Lower leg skin (tissue), 3 donors: ENCODE measurements around the gene POLR2H.

Source experiments
- POLR2A ChIP-seq, 2 donors: fragments of 450-650 bp; IDR thresholded peaks; one replicate each; pipeline ENCODE4 v1.6.1; 2016 to 2017; ENCODE audit warnings: antibody characterized with exemption in 2 of 2, mild to moderate bottlenecking in 1 of 2, moderate library complexity in 1 of 2
- TF ChIP-seq, protein P1 (sequence below), 3 donors: fragments of 450-650 bp; IDR thresholded peaks; one replicate each; pipeline ENCODE4 v1.5.1; 2016; ENCODE audit warnings: antibody characterized with exemption in 3 of 3, mild to moderate bottlenecking in 3 of 3, moderate library complexity in 2 of 3

DNA sequence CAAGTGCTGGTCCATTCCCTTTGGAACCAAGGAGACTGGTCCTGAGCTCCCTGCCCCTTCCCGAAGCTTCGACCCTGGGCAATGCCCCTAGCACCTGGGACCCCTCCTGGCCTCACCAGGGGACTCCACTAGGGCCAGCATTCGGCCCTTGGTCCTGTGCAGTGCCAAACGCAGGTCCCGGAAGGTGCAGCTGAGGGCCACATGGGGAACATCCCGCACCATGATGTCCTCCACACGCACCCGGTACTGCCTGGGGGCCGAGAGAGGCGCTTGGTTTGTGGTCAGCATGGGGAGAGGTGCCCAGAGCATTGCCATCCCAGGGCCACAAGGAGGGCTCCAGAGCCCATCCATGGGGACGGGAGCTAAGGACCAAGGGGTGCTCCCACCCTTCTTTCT, 8.0 kb upstream of the POLR2H start:
- TF ChIP-seq, protein P1, sequence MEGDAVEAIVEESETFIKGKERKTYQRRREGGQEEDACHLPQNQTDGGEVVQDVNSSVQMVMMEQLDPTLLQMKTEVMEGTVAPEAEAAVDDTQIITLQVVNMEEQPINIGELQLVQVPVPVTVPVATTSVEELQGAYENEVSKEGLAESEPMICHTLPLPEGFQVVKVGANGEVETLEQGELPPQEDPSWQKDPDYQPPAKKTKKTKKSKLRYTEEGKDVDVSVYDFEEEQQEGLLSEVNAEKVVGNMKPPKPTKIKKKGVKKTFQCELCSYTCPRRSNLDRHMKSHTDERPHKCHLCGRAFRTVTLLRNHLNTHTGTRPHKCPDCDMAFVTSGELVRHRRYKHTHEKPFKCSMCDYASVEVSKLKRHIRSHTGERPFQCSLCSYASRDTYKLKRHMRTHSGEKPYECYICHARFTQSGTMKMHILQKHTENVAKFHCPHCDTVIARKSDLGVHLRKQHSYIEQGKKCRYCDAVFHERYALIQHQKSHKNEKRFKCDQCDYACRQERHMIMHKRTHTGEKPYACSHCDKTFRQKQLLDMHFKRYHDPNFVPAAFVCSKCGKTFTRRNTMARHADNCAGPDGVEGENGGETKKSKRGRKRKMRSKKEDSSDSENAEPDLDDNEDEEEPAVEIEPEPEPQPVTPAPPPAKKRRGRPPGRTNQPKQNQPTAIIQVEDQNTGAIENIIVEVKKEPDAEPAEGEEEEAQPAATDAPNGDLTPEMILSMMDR (IDR thresholded peaks at IDR 0.05), result no peak
- TF ChIP-seq POLR2A (IDR thresholded peaks at IDR 0.05), result no peak
